Upper lobe of right lung (tissue), 1 donor: ENCODE results near the gene FAM217B. TPM values are rescaled to one million over a fixed set of nuclear protein-coding genes. Genes with fewer than 3 reads are reported as not detected.

Experiments used
- ATAC-seq: fragments of 200-7000 bp; cut with Tn5 transposase; one replicate; pipeline ENCODE4 v1.9.1; 2020; ENCODE audit warnings: mild to moderate bottlenecking, moderate library complexity
- DNase-seq: peaks from one replicate; pipeline ENCODE4 v3.0.0-alpha.2; 2020
- H3K27ac ChIP-seq: fragments of 200-600 bp; one replicate; pipeline ENCODE4 v1.8.0; 2022
- H3K27me3 ChIP-seq: fragments of 200-600 bp; one replicate; pipeline ENCODE4 v1.8.0; 2022; ENCODE audit warnings: mild to moderate bottlenecking
- H3K36me3 ChIP-seq: fragments of 200-600 bp; one replicate; pipeline ENCODE4 v1.8.0; 2022
- H3K4me1 ChIP-seq: fragments of 200-600 bp; one replicate; pipeline ENCODE4 v1.8.0; 2022
- H3K4me3 ChIP-seq: fragments of 200-600 bp; one replicate; pipeline ENCODE4 v1.8.0; 2022; ENCODE audit warnings: mild to moderate bottlenecking
- H3K9me3 ChIP-seq: fragments of 200-600 bp; one replicate; pipeline ENCODE4 v1.8.0; 2022
- CTCF ChIP-seq: fragments of 200-600 bp; IDR thresholded peaks from one replicate; pipeline ENCODE4 v1.8.0; 2022; ENCODE audit warnings: antibody characterized with exemption
- intact Hi-C: fragments of 100-400 bp; cut with DNase I; formaldehyde crosslinking; loops from one replicate; pipeline ENCODE4 v1.11.0; 2022
- total RNA-seq: library from RNA; stranded (reverse); fragmentation: NEBNext Ultra II Directional; extraction: Animal tissue kit (Norgen Biotek cat#: 25700); gene quantifications from one replicate; pipeline ENCODE4 v1.2.1, GENCODE V29; 2021
- donor health status: DM: no; HTN: yes; CAD: no; lungs with severe emphysema.

FAM217B gene
- total RNA-seq, 1 donor from 2014 or later = 24.3 TPM

GRCh38 chr20:59945731-59946130 is 5.5 kb downstream of the FAM217B start:
- Histone ChIP-seq H3K27ac (no peak overlapping the region), H3K4me1 (peaks cover 28% of the 10 kb centered on the region), H3K4me3 (no peak overlapping the region), H3K27me3 (no peaks in the 10 kb centered on the region), H3K36me3 (peaks cover 36% of the 10 kb centered on the region), H3K9me3 (no peaks in the 10 kb centered on the region)
- ATAC-seq (no peak), DNase-seq (no peak)
- intact Hi-C loops = no loop called here
- no peak for TF ChIP-seq CTCF

- Histone ChIP-seq H3K4me1 (peaks cover 13% of the 10 kb centered on the region), H3K4me3 (no peak overlapping the region), H3K9me3 (no peaks in the 10 kb centered on the region), H3K27me3 (no peaks in the 10 kb centered on the region), H3K27ac (no peak overlapping the region), H3K36me3 (peaks cover 41% of the 10 kb centered on the region)
- DNase-seq (no peak), ATAC-seq (no peak)
- intact Hi-C loops = no loop called here
- no peak for TF ChIP-seq CTCF
Observed at GRCh38 chr20:59947376-59947775, 7.2 kb downstream of the FAM217B start.

DNA sequence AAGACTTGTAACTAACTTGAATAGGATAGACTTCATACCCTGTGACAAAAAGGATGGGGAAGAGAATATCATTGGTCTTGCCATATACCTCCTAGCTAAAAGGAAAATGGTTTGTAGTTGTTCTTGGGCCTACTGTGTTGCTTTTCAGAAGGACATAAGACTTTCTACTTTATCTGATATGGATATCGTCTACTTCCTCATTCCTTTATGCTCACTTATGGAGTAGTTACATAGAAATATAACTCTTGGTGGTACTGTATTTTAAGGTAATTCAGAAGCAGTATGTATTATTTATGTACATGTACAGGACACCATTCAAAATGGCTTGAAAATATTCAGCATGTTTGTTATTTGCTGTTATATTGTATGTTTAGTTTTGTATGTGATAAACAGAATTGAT is 8.0 kb downstream of the FAM217B start:
- Histone ChIP-seq H3K27ac (no peak overlapping the region), H3K4me3 (no peak overlapping the region), H3K4me1 (peaks cover 13% of the 10 kb centered on the region), H3K27me3 (no peaks in the 10 kb centered on the region), H3K9me3 (no peaks in the 10 kb centered on the region), H3K36me3 (peaks cover 32% of the 10 kb centered on the region)
- DNase-seq (no peak), ATAC-seq (no peak)
- TF ChIP-seq CTCF = no peak
- intact Hi-C loops = no loop called here

DNA sequence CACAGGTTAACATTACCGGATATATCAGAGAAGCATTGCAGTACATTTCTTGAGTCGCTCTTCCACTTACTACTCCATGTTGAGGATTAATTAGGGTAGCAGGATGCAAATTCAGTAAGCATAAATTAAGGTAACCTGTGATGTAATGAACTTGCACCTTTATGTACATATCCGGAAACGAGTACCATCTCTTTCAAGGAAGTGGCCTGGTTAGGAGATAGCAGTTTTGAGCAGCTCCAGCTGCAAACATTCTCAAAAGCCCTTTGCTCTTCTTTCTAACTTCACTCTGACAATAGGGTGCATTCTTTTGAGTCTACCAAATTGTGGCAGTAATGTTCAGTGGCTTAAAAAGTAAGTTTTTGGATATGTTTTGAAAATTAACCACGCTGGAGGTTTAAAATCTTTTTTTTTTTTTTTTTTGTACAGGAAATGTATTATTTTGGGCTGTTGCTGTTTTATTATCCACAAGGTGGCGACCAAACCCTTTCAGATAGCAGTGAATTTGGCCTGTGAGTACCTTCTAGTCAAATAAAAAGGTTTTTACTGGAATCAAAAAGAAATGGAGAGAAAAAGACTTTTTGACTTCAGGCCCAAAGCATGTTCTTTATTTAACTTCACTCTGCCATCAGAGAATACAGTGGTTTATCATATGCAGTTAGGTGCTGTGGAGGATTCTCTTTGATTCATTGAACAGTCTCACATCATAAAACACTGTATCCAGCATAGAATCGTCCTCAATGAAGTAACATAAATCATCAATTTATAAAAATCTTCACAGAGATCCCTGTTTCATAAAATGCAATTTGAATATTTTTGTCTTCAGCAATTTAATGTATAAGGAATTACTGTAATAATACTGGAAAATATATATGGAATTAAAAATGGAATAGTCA is 8.9 kb downstream of the FAM217B start:
- intact Hi-C loops = no loop called here
- TF ChIP-seq CTCF = peak; percentile 66
- Histone ChIP-seq H3K27me3 (no peaks in the 10 kb centered on the region), H3K36me3 (peaks cover 24% of the 10 kb centered on the region), H3K9me3 (no peaks in the 10 kb centered on the region), H3K4me1 (peaks cover 13% of the 10 kb centered on the region), H3K27ac (no peak overlapping the region), H3K4me3 (no peak overlapping the region)
- peak; percentile 76 for ATAC-seq
- no peak for DNase-seq

DNA sequence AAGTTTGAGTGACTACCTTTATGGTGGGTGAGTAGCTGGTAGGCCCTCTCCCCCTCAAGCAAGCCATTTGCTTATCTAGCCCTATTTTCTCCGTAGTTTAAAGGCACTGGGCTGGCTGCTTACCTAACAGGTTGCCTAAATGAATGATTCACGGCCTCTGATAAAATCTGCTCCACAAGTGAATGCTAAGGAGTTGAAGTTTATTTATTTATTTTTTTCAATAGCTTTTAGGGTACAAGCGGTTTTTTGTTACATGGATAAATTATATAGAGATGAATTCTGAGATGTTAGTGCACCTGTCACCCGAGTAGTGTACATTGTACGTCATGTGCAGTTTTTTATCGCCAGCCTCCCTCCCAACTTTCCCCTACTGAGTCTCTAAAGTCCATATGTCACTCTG is 9.7 kb downstream of the FAM217B start:
- H3K36me3 ChIP-seq = peaks cover 15% of the 10 kb centered on the region
- no peak overlapping the region for H3K27ac ChIP-seq
- no peaks in the 10 kb centered on the region for H3K27me3 ChIP-seq
- no peak overlapping the region for H3K4me3 ChIP-seq
- ATAC-seq = no peak
- DNase-seq = no peak
- TF ChIP-seq CTCF = no peak
- no peaks in the 10 kb centered on the region for H3K9me3 ChIP-seq
- peaks cover 11% of the 10 kb centered on the region for H3K4me1 ChIP-seq
- intact Hi-C loops = no loop called here
